HPDE6-E6E7 (cell line): ENCODE results near the gene PCDHGC4.

Source experiments
- DNase-seq: peaks from one replicate; pipeline ENCODE4 v3.0.0; 2011; ENCODE audit warnings: missing footprints; ENCODE audit errors: extremely low spot score

PCDHGC4 gene

DNA sequence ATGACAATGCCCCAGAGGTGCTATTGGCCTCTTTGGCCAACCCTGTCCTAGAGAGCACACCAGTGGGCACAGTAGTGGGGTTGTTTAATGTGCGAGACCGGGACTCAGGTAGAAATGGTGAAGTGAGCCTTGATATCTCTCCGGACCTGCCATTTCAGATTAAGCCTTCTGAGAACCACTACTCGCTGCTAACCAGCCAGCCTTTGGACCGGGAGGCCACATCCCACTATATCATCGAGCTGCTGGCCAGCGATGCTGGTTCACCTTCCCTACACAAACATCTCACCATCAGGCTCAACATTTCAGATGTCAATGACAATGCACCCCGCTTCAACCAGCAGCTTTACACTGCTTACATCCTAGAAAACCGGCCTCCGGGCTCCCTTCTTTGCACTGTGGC is 5.4 kb downstream of the PCDHGC4 start:
- DNase-seq, result no peak

- DNase-seq, result no peak
Observed at GRCh38 chr5:141490771-141491170, 5.9 kb downstream of the PCDHGC4 start.

DNA sequence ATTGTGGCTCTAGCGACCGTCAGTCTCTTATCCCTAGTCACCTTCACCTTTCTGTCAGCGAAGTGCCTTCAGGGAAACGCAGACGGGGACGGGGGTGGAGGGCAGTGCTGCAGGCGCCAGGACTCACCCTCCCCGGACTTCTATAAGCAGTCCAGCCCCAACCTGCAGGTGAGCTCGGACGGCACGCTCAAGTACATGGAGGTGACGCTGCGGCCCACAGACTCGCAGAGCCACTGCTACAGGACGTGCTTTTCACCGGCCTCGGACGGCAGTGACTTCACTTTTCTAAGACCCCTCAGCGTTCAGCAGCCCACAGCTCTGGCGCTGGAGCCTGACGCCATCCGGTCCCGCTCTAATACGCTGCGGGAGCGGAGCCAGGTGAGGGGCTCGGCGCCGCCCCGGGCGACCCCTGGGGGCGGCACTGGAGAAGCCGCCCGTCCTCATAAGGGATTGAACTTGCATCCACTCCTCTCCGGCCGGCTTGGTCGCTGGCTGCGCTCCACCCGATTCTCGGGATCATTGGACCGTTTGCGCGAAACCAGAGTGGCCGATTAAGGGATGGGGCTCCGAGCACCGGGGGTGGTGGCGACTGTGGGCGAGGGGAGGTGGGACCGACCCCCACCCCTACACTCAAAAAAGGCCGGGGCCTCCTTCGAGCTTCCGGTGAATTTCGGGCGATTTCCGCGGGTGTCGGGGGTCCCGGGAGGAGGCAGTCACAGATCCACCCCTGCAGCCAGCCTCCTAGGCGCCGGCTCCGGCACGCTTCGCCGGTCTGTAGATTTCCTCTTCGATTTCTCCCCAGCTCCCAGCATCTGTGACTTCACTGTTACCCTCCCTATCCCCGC is 6.7 kb downstream of the PCDHGC4 start:
- no peak for DNase-seq

DNA sequence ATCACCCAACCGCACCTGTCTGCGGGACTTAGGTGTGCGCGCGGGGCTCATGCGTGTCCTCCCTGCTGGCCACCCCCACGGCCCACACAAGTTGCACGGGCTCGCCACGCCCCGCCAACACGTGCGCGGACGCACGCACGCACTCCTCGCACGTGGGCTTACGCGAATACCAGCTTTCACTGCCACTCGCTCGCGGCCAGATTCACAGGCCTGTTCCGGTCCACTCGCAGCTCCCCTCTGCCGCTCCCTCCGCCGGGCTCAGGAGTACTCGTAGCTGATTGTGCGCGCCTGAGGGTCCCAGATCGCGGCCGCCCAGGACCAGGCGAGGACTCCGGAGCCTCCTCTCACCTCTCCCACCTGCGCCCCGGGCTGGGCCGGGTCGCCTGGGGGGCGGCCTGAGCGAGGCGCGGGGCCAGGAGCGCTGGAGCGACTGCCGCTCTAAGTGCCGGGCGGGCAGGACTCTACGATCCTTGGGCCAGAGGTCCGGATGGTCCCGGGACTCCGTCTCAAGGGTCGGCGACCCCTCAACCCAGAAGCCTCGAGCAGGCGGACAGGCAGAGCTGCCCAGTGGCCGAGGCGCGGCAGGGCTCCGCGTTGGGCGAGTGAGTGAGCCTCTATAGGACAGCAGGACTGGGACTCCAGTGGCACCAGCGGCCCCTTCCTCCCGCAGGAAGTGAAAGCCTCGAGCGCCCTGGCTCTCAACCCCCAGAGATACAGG is 7.5 kb downstream of the PCDHGC4 start:
- no peak for DNase-seq

GRCh38 chr5:141493500-141494422 is 8.9 kb downstream of the PCDHGC4 start:
- DNase-seq, result no peak

DNA sequence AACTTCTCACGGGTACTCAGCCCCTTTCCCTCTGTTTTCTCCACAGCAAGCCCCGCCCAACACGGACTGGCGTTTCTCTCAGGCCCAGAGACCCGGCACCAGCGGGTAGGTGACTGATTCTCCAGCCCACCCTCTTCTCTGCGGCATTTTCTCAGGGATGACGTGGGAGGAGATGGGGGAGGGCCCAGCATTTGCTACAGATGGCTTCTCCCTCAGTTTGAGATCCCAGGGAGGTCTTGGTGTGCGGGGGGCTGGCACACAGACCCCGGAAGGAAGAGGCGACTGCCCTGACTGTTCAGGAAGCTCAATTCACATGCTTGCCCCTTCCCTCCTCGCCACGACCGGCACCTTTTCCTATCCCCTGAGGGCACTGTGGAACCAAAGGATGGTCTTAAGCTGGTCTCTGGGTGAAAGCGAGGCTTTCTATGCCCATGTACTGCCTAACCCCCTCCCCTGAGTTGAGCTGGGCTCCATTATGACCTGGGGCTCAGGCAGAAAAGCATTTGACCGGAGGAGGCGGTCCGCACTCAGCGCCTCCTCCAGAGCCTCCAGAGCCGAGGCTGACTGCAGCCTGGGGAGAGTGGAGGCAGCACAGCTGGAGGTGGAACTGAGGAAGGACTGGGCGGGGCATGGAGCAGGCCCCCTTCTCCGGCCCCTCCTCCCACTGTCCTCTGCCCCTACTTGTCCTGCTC is 10.1 kb downstream of the PCDHGC4 start:
- no peak for DNase-seq

DNA sequence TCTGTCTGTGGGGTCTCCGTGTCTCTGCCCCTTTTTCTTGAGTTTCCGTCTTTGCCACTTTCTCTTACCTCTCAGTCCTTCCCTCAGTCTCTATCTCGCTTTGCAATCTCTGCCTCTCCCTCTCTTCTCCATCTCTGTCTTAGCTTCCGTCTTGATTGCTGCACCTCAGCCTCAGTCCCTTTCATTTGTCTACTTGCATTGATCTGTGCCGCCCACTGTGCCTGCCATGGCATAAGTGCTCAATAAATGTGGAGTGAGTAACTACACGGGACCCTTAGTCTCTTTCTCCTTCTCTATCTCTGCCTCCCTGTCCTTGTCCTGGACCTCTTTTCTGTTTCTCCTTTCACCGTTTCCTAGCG is 10.6 kb downstream of the PCDHGC4 start:
- no peak for DNase-seq

DNA sequence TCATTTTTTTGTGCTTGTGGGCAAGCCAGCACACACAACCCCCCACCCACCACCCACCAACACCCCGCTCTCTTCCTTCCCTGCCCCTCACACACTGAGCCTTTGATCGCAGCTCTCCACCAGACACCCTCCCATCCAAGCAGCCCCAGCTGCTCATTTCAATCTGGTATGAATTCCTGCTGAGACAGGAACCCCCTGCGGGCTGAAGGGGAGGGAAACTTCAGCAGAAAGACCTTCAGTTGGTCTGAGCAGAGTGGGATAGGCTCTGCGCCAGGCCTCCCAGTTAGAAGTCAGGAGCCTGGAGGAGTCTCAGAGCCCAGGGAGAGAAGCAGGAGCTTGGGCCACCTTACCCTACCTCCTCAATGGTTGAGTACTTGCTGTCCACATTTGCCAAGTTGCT is 11.2 kb downstream of the PCDHGC4 start:
- DNase-seq, result no peak

DNA sequence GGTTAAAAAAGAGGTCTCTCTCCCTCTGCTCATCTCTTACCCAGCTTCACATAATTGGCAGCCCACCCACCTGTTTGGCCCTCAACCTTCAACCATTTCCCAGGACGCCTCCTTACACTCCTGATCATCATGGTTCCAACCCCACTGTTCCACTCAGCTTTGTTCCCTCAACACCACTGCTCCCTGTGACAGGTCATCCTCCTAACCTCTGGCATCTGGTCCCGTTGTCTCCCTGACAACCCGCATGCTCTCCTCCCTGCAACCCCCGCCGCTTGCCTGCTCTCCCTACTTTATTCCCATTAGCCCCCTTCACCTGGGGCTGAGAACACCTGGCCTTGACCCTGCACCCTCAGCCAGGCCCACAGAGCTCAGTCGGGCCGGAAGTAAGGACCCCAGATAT is 16.9 kb downstream of the PCDHGC4 start:
- DNase-seq, result no peak

DNA sequence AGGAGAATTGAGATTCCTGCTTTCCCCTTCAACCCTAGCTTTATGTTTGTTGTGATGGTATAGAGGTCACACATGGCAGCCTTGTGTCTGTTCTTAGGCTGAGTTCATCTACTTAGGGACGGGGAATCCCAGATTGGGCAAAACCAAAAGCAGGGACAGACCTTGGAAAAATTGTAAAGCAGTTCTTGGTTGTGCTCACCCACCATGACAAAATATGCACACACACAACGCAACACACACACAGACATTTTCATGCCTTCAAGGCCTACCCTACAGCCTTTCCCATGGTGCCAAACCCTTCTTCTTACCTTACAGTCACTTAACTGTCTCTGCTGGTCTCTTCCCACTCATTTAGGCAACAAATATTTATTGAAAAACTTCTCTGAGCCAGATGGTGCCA is 18.9 kb downstream of the PCDHGC4 start:
- no peak for DNase-seq

DNA sequence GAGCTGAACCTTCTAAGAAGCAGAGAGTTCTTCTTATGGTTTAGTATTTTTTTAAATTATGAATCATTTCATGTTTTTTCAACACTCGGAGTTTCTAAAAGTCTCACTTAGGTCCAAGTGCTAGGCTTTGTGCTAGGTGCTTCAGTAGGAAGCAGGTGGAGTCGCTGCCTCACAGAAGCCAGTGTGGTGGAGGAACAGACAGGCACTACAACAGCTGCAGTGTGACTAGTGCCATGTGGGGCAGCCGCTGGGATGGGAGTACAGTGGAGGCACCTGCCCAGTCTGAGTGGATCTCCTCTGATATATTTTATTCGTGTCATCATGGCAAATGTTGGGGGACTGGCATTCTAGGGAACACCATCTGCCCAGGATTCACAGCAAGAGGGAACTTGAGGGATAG is 19.4 kb downstream of the PCDHGC4 start:
- no peak for DNase-seq

- DNase-seq, result no peak
Observed at GRCh38 chr5:141506381-141507155, 21.7 kb downstream of the PCDHGC4 start.

GRCh38 chr5:141507387-141508091 is 22.7 kb downstream of the PCDHGC4 start:
- no peak for DNase-seq

- DNase-seq, result no peak
Observed at GRCh38 chr5:141508440-141508797, 23.6 kb downstream of the PCDHGC4 start.

GRCh38 chr5:141508798-141509611 is 24.2 kb downstream of the PCDHGC4 start:
- DNase-seq, result peak; percentile 84

DNA sequence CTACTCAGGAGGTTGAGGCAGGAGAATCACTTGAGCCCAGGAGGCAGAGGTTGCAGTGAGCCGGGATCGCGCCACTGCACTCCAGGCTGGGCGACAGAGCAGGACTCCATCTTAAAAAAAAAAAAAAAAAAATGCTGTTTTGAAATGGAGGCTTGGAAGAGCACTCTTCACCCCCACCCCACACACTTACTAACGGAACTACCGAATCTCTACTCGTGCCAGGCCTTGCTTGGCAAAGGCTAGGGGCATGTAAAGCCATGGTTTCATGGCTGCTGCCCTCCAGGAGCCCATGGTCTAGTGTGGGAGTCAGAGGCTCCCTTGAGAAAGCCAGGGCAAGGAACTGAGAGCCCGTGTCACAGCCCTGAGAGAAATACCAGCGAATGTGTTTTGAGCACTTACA is 25.3 kb downstream of the PCDHGC4 start:
- DNase-seq, result no peak

DNA sequence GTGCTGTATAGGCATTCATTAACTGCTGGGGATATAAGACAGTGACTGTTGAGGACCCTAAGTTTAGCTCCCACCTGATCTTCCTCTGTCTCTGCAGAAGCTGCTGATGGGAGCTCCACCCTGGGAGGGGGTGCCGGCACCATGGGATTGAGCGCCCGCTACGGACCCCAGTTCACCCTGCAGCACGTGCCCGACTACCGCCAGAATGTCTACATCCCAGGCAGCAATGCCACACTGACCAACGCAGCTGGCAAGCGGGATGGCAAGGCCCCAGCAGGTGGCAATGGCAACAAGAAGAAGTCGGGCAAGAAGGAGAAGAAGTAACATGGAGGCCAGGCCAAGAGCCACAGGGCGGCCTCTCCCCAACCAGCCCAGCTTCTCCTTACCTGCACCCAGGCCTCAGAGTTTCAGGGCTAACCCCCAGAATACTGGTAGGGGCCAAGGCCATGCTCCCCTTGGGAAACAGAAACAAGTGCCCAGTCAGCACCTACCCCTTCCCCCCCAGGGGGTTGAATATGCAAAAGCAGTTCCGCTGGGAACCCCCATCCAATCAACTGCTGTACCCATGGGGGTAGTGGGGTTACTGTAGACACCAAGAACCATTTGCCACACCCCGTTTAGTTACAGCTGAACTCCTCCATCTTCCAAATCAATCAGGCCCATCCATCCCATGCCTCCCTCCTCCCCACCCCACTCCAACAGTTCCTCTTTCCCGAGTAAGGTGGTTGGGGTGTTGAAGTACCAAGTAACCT is 26.2 kb downstream of the PCDHGC4 start:
- no peak for DNase-seq

DNA sequence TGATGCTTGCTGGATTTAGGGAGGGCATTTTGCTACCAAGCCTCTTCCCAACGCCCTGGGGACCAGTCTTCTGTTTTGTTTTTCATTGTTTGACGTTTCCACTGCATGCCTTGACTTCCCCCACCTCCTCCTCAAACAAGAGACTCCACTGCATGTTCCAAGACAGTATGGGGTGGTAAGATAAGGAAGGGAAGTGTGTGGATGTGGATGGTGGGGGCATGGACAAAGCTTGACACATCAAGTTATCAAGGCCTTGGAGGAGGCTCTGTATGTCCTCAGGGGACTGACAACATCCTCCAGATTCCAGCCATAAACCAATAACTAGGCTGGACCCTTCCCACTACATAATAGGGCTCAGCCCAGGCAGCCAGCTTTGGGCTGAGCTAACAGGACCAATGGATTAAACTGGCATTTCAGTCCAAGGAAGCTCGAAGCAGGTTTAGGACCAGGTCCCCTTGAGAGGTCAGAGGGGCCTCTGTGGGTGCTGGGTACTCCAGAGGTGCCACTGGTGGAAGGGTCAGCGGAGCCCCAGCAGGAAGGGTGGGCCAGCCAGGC is 27.0 kb downstream of the PCDHGC4 start:
- DNase-seq, result no peak
